NCI-H1092 treated with DMSO at 0.1 percent for 48 hours (cell line): ENCODE measurements around the gene ZFP91.
"Not testable (repeated sequence)": the region's sequence is repeated elsewhere in the genome, so short reads cannot be mapped to it uniquely, and the experiment has no call there.

Experiments
- DNase-seq: peaks from one replicate; lab custom pipeline; 2025; lab: John Stamatoyannopoulos, UW

ZFP91 gene, protein sequence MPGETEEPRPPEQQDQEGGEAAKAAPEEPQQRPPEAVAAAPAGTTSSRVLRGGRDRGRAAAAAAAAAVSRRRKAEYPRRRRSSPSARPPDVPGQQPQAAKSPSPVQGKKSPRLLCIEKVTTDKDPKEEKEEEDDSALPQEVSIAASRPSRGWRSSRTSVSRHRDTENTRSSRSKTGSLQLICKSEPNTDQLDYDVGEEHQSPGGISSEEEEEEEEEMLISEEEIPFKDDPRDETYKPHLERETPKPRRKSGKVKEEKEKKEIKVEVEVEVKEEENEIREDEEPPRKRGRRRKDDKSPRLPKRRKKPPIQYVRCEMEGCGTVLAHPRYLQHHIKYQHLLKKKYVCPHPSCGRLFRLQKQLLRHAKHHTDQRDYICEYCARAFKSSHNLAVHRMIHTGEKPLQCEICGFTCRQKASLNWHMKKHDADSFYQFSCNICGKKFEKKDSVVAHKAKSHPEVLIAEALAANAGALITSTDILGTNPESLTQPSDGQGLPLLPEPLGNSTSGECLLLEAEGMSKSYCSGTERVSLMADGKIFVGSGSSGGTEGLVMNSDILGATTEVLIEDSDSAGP

DNA sequence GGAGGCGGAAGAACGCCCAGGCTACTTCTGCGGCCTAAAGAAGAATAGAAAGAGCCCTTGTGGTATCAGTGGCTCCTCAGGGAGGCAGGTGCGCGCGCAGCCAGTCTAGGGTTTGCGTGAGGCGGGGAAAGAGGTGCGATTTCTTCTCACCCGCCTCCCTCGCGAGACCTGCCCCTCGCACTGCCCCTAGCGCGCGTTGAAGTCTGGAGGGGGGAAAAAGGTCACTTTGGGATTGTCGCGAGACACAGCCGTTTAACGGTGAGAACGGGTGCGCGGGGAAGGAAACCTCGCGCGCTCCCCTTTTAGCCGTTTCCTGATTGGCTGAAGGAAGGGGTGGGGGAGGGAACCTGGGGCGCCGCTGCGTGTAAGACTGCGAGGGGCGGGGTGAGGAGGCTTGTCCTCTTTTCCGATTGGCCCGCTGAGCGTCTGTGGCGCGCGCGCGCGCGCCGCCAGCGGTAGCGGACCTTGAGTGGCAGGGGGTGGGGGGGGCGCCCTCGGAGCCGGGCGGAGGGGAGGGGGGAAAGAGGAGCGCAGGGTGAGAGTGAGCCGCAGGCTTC is at the start of gene ZFP91:
Gene ZFP91 (plus strand): TSS at position 429 of the 557 bp plus-strand sequence. CDS start 219 bp downstream, outside the sequence.
- peak; percentile 99 for DNase-seq

DNA sequence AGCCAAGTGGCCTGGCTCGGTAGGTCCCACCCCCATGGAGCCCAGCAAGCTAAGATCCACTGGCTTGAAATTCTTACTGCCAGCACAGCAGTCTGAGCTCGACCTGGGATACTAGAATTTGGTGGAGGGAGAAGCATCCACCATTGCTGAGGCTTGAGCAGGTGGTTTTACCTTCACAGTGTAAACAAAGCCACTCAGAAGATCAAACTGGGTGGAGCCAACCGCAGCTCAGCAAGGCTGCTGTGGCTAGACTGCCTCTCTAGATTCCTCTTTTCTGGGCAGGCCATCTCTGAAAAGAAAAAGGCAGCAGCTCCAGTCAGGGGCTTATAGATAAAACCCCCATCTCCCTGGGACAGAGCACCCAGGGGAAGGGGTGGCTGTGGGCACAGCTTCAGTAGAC is 48.6 kb upstream of the ZFP91 start:
- no peak for DNase-seq

DNA sequence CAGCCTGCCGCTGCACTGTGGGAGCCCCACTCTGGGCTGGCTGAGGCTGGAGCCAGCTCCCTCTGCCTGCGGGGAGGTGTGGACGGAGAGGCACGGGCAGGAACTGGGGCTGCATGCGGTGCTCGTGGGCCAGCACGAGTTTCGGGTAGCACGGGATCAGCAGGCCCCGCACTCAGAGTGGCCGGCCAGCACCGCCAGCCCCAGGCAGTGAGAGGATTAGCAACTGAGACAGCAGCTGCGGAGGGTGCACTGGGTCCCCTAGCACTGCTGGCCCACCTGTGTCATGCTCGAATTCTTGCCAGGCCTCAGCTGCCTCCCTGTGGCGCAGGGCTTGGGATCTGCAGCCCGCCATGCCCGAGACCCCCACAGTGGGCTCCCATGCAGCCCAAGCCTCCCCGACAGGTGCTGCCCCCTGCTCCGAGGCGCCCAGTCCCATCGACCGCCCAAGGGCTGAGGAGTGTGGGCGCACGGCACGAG is 47.0 kb upstream of the ZFP91 start:
- no peak for DNase-seq

GRCh38 chr11:58546841-58547240 is 32.0 kb upstream of the ZFP91 start:
- no peak for DNase-seq

DNA sequence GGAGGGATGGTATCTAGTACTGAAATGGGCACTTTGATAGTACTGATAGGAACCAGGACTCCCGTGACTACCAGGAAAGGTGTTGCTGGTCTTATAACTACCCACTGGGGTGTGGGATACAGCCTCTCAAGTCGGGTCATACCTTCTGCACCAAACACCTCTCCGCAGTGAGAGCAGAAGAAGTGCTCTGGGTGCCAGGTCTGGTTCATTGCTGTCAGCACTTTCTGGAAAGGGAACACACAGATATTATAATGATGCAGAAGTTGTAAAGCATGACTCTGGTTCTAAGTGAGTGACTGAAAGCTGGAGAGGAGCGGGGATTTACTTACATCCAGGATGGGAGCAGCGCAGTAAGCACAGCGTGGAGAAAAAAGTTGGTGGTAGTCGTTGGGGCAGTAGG is 29.2 kb upstream of the ZFP91 start:
- no peak for DNase-seq

DNA sequence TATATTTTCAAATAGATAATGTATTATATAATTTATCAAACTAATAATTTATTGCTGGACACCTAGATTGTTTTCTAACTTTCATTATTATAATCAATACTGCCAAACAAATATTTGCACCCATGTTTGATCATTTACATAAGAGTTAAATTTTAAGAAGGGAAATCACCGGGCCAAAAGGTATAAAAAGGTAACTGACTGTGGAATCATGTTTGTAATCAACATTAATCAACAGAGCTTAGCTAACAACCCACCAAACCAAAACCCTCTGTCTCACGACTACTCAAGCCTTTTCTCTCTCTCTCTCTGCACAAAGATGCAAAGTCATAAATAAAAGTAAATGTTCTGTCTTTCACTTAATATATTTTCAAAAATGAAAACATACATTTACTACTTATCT is 18.0 kb upstream of the ZFP91 start:
- no peak for DNase-seq

DNA sequence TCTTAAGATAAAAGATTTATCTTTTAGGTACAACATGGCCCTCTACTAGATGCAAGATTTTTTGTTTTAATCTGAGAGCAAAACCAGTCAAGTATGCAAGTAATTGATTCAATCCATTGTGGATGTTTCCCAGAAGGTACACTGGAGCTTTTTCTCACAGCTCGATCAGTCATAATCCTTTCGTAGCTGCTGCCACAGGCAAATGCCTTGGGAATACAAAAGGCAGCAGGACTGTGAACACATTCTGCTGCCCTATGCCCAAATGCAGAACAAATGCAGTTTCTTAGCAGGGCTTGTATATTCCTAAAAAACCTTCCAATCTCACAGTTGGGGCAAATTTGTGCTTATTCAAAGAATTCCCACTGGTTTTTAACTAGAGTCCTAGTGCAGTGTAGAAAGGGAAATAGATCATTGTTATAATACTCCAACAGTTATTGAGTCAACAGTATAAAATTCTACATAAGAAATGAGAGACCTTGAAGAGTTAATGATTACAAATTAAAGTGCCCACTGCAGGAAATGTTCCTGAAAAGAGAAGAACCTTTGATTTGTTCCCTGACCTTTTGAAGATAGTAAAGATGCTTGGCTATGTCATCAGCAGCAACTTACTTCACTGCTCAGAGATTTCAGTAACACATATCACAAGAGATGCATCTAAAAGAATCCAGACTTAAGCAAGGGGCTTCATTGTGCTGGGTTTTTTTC is 17.3 kb upstream of the ZFP91 start:
- no peak for DNase-seq

- DNase-seq, result no peak
Measured at GRCh38 chr11:58562375-58562800, 16.5 kb upstream of the ZFP91 start.

DNA sequence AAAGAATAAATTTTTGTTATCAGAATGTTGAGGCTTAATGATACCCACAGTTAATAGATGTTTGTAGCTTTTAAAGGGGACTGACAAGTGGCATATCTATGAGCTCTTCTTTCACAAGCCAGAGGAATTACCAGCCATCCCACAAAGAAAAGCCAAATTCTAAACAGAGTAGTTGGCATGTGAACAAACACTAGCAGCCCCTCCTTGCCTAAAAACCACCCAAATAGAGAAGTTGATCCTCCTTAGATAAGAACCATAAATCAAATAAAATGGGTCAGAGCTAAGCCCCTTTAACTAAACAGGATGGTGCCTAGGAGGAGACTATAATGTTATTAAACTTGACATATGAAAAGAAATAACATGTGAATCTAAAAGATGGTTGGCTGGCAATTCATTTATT is 14.6 kb upstream of the ZFP91 start:
- no peak for DNase-seq

DNA sequence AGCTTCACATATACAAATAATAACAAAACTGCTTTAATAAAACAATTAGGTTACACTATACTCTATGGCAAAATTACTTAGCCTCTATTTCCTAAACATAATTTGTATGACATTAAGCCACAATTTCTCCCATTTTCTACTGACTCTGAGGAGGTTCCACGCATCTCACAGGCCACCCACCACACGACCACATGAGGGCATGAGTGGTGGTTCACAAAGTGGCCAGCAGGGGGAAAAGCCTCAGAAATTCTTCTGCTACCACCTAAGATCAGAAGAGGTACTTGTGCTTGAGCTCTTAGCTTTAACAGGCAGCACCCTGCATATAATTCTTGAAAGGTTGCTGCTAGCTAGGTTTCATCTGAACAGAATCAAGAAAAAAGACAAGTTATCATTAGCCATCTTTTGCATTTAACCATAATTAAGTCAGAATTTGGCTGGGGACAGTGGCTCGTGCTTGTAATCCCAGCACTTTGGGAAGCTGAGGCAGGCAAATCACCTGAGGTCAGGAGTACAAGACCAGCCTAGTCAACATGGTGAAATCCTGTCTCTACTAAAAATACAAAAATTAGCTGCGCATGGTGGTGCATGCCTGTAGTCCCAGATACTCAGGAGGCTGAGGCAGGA is 10.9 kb upstream of the ZFP91 start:
- DNase-seq, result peak; percentile 53

DNA sequence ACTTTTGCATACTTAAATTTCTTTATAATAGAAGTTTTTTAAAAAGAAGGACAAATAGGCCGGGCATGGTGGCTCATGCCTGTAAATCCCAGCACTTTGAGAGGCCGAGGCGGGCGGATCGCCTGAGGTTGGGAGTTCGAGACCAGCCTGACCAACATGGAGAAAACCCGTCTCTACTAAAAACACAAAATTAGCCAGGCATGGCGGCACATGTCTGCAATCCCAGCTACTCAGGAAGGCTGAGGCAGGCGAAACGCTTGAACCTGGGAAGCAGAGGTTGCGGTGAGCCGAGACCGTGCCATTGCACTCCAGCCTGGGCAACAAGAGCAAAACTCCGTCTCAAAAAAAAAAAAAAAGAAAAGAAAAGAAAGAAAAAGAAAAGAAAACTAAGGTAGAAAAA is 6.0 kb upstream of the ZFP91 start:
- DNase-seq, result not testable (repeated sequence)

DNA sequence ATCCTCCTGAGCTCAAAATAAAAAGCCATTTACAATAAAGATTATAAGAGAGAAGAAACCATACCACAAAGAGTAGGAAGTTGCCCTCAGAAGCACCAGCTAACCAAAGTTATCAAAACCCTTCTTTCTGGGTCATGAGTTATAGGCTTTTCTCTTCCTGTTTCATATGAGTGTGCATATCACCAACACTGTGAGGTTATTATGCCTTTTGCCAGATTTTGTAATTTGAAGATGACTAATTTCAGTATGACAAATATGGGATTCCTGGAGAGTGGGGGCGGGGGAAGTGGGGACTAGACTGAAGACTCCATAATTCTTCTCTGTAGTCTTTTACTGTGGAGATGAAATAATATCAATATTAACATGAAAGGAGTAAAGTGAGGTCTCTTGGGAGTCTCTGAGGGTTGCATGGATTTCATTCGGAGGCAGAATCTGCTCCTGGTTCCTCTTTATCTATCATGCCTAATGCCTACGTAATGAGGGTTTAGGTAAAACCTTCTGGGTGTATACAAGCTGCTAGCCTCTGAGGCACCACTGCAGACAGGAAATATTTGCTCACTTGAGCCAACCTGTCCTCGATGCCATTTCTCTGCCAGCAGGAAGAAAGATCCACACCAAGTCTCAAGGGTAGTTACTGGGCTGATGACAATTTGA is 5.3 kb upstream of the ZFP91 start:
- no peak for DNase-seq

GRCh38 chr11:58574881-58575280 is 4.0 kb upstream of the ZFP91 start:
- DNase-seq, result no peak

DNA sequence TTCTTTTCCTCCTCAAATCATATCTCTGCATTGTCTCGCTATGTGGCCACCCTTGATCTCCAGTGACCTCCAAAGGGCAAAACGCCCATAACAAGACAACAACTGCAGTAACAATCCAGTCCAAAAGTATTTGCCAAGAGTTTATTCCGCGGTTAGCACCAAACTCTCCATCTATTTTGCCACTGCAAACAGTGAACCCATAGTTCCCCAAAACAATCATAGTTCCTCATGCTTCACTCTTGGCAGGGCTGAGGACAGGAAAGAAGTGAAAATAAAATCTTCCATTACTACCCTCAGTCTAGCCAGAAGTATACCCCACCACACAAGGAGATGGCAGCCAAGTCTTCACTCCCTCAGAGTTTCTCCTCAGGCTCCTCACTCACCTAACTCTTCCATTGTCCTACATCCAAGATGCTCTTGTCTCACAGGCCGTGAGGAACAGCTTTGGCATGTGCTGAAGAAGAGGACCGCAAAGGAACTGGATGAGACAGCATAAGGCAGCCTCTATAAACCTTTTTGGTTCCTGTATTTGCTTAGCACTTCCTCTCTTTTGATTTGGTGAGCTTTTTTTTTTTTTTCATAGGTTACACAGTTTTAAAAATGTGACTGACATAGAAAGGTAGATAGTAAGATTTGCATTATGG is 3.4 kb upstream of the ZFP91 start, which contains the start of gene LPXN:
Gene LPXN (minus strand): TSS at position 480 of the 644 bp plus-strand sequence. CDS start 84 bp downstream, at position 396.
- DNase-seq, result no peak

- no peak for DNase-seq
Measured at GRCh38 chr11:58576887-58577471, 1.9 kb upstream of the ZFP91 start.

GRCh38 chr11:58577555-58578135 is 1.2 kb upstream of the ZFP91 start:
- no peak for DNase-seq

GRCh38 chr11:58578136-58578634 is 678 bp upstream of the ZFP91 start:
- DNase-seq, result peak; percentile 100

- peak; percentile 96 for DNase-seq
Measured at GRCh38 chr11:58579192-58580129, 598 bp downstream of the ZFP91 start.

- no peak for DNase-seq
Measured at GRCh38 chr11:58580311-58580710, 1.4 kb downstream of the ZFP91 start.
